Ectodermal cell (in vitro differentiated cells): Measurements from ENCODE around the gene CKM.
"Not testable (repeated sequence)": the region's sequence is repeated elsewhere in the genome, so short reads cannot be mapped to it uniquely, and the experiment has no call there.

Source experiments
- H3K27ac ChIP-seq: 2 replicates; pipeline ENCODE4 v1.7.0; 2013; ENCODE audit warnings: mild to moderate bottlenecking, low read depth, low read length; ENCODE audit not compliant: insufficient read depth, poor library complexity, severe bottlenecking
- H3K27me3 ChIP-seq: 2 replicates; pipeline ENCODE4 v1.7.0; 2013; ENCODE audit warnings: mild to moderate bottlenecking, low read length; ENCODE audit not compliant: insufficient read depth, control insufficient read depth, poor library complexity, severe bottlenecking
- H3K36me3 ChIP-seq: one replicate; pipeline ENCODE4 v1.7.0; 2013; ENCODE audit warnings: low read length; ENCODE audit not compliant: control insufficient read depth, insufficient read depth
- H3K4me1 ChIP-seq: one replicate; pipeline ENCODE4 v1.7.0; 2013; ENCODE audit warnings: low read length; ENCODE audit not compliant: control insufficient read depth, insufficient read depth
- H3K4me3 ChIP-seq: 2 replicates; pipeline ENCODE4 v1.7.0; 2013; ENCODE audit warnings: low read depth, low read length, control low read depth; ENCODE audit not compliant: insufficient read depth
- H3K9me3 ChIP-seq: 2 replicates; pipeline ENCODE4 v1.7.0; 2013; ENCODE audit warnings: mild to moderate bottlenecking, low read length, moderate library complexity; ENCODE audit not compliant: control insufficient read depth
- WGBS, 2 experiments: methylation state at CpG; one replicate each; pipeline ENCODE4 v1.1.7; 2013; ENCODE audit warnings: missing lambda C conversion rate in 2 of 2; 5-methylcytosine and 5-hydroxymethylcytosine counted together

The CKM gene

DNA sequence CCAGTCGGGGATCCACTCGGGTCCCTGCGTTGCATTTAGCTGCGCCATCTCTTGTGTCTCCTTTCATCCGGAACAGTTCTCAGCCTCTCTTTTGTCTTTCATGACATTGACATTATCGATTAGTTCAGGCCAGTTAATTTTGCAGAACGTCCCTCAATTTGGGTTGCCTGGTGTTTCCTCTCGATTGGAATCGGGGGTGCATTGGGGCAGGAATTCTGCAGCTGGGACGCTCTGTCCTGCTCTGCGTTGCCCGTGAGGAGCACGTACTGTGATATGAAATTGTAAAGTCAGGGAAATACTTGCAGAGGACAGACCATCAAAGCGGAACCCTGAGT is 49.2 kb downstream of the CKM start:
- H3K4me1 ChIP-seq: no peaks in the 10 kb centered on the region
- peaks cover 29% of the 10 kb centered on the region for H3K36me3 ChIP-seq
- no peak overlapping the region for H3K4me3 ChIP-seq
- WGBS, 2 experiments: 94 to 95% methylated on average over 14 of the region's 14 CpGs
- H3K9me3 ChIP-seq: no peaks in the 10 kb centered on the region
- H3K27me3 ChIP-seq: no peaks in the 10 kb centered on the region
- no peak overlapping the region for H3K27ac ChIP-seq

DNA sequence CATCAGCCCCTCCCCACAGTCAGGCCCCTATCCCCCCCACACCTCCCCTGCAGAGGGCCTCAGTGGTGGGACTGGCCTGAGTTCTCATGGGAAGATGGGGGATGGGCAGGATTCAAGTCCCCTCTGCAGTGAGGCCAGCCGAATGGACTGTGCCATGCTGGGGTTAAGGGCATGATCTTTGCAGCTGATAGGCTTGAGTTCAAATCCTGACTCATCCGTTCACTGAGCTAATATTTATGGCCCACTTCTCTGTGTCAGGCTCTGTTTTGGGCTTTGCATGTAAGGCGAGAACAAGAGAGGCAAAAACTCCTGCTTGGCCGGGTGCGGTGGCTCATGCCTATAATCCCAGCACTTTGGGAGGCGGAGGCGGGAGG is 51.0 kb downstream of the CKM start:
- H3K9me3 ChIP-seq: no peaks in the 10 kb centered on the region
- 77 to 81% methylated on average over 7 of the region's 7 CpGs for WGBS, 2 experiments
- H3K27me3 ChIP-seq: no peaks in the 10 kb centered on the region
- H3K4me3 ChIP-seq: no peak overlapping the region
- H3K4me1 ChIP-seq: no peaks in the 10 kb centered on the region
- peaks cover 23% of the 10 kb centered on the region for H3K36me3 ChIP-seq
- no peak overlapping the region for H3K27ac ChIP-seq

- H3K27me3 ChIP-seq: no peaks in the 10 kb centered on the region
- H3K4me3 ChIP-seq: no peak overlapping the region
- 93 to 94% methylated on average over 21 of the region's 21 CpGs for WGBS, 2 experiments
- no peaks in the 10 kb centered on the region for H3K4me1 ChIP-seq
- H3K9me3 ChIP-seq: no peaks in the 10 kb centered on the region
- no peak overlapping the region for H3K27ac ChIP-seq
- peaks cover 23% of the 10 kb centered on the region for H3K36me3 ChIP-seq
Measured at GRCh38 chr19:45271098-45271734, 51.5 kb downstream of the CKM start.

DNA sequence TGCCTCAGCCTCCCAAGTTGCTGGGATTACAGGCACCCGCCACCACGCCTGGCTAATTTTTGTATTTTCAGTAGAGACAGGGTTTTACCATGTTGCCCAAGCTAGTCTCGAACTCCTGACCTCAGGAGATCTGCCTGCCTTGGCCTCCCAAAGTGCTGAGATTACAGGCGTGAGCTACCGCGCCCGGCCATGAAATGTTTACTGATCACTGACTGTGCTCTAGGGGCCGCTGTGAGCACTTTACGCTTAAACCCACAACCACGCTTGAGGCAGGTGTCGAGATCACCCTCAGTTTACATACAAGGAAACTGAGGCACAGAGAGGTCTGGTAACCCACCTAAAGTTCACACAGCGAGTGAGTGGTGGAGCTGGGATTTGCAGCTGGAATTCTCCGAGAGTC is 52.7 kb downstream of the CKM start:
- not testable (repeated sequence) for H3K9me3 ChIP-seq
- peaks cover 23% of the 10 kb centered on the region for H3K36me3 ChIP-seq
- WGBS, 2 experiments: 91 to 92% methylated on average over 13 of the region's 13 CpGs

GRCh38 chr19:45267296-45267695 is 55.4 kb downstream of the CKM start:
- 93 to 96% methylated on average over 12 of the region's 12 CpGs for WGBS, 2 experiments

More for the DNA sequence above, 52.7 kb downstream of the CKM start:
- H3K27ac ChIP-seq, H3K27me3 ChIP-seq, H3K4me1 ChIP-seq, H3K4me3 ChIP-seq: not testable (repeated sequence)

DNA sequence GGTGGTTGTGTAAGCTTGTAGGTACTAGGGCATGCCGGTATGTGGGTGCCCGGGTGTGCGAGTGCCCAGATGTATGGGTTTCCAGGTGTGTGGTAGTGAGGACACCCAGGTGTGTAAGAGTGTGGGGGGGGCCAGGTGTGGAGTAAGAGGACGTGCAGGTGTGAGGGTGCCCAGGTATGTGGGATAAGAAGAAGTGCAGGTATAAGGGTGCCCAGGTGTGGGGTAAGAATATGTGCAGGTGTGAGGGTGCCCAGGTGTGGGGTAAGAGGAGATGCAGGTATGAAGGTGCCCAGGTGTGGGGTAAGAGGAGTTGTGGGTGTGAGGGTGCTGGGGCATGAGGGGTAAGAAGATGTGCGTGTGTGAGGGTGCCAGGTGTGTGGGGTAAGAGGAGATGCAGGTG is 57.3 kb downstream of the CKM start:
- Histone ChIP-seq H3K27ac (no peak overlapping the region), H3K4me3 (no peak overlapping the region), H3K27me3 (no peaks in the 10 kb centered on the region), H3K9me3 (no peaks in the 10 kb centered on the region), H3K4me1 (no peaks in the 10 kb centered on the region), H3K36me3 (peaks cover 8% of the 10 kb centered on the region)
- WGBS, 2 experiments: 95 to 96% methylated on average over 5 of the region's 5 CpGs

More at GRCh38 chr19:45267296-45267695, 55.4 kb downstream of the CKM start:
- H3K9me3 ChIP-seq: no peaks in the 10 kb centered on the region
- no peaks in the 10 kb centered on the region for H3K27me3 ChIP-seq
- no peak overlapping the region for H3K27ac ChIP-seq
- no peak overlapping the region for H3K4me3 ChIP-seq
- no peaks in the 10 kb centered on the region for H3K4me1 ChIP-seq
- peaks cover 16% of the 10 kb centered on the region for H3K36me3 ChIP-seq

DNA sequence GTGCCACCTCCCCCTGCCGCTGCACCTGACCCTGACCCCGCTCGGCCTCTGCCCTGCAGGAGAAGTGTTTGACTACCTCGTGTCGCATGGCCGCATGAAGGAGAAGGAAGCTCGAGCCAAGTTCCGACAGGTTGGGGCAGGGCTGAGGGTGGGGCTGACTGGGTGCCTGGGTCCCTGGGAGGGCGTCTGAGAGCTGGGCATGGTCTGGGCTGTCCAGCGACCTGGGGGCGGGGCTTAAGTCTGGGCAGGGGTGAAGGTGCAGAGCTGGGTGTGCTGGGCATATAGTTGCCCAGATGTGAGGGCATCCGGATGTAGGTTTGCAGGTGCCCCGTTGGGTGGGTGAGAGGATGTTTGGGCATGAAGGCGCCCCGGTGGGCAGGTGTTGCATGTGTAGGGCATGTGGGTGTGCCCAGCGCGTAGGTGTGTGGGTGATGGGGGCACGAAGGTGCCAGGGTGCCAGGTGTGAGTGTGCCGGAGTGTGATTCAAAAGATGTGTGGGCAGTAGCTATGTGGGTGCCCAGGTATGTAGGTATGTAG is 57.8 kb downstream of the CKM start:
- WGBS, 2 experiments: 94 to 95% methylated on average over 19 of the region's 19 CpGs
- H3K27me3 ChIP-seq: no peaks in the 10 kb centered on the region
- peaks cover 8% of the 10 kb centered on the region for H3K36me3 ChIP-seq
- H3K4me3 ChIP-seq: no peak overlapping the region
- no peaks in the 10 kb centered on the region for H3K4me1 ChIP-seq
- no peaks in the 10 kb centered on the region for H3K9me3 ChIP-seq
- H3K27ac ChIP-seq: no peak overlapping the region

GRCh38 chr19:45263013-45263412 is 59.7 kb downstream of the CKM start:
- Histone ChIP-seq H3K27ac (no peak overlapping the region), H3K4me1 (no peaks in the 10 kb centered on the region), H3K27me3 (no peaks in the 10 kb centered on the region), H3K4me3 (no peak overlapping the region), H3K9me3 (no peaks in the 10 kb centered on the region), H3K36me3 (no peaks in the 10 kb centered on the region)
- 93 to 94% methylated on average over 11 of the region's 11 CpGs for WGBS, 2 experiments

DNA sequence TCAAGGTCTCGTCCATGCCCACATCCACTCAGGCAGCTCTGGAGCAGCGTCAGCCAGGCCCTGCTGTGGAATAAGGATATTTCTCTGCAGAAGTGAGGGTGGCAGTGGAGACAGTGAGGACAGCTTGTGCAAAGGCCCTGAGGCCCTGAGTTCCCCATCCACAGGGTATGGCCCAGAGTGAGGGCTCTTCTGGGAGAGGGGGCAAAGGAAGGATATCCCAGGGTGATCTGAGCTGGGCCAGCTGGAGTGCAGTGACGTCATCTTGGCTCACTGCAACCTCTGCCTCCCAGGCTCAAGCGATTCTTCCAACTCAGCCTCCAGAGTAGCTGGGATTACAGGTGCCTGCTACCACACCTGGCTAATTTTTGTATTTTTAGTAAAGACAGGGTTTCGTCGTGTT is 60.1 kb downstream of the CKM start:
- Histone ChIP-seq H3K27me3 (no peaks in the 10 kb centered on the region), H3K27ac (no peak overlapping the region), H3K4me3 (no peak overlapping the region), H3K4me1 (no peaks in the 10 kb centered on the region), H3K9me3 (no peaks in the 10 kb centered on the region), H3K36me3 (no peaks in the 10 kb centered on the region)
- 92 to 94% methylated on average over 6 of the region's 6 CpGs for WGBS, 2 experiments

DNA sequence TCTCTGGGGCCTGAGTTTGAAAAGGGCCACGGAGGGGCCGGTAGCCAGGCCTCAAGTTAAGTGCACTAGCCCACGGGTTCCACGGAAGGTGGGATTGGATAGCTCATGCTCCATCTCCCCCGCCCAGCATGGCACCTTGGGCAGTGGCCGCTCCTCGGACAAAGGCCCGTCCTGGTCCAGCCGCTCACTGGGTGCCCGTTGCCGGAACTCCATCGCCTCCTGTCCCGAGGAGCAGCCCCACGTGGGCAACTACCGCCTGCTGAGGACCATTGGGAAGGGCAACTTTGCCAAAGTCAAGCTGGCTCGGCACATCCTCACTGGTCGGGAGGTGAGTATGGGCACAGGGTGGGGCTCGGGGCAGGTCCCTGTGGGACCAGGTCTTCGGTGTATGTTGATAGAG is 63.8 kb downstream of the CKM start:
- H3K9me3 ChIP-seq: no peaks in the 10 kb centered on the region

GRCh38 chr19:45256836-45257235 is 65.8 kb downstream of the CKM start:
- 96 to 98% methylated on average over 4 of the region's 4 CpGs for WGBS, 2 experiments
- no peaks in the 10 kb centered on the region for H3K27me3 ChIP-seq

More for the DNA sequence above, 63.8 kb downstream of the CKM start:
- Histone ChIP-seq H3K36me3 (no peaks in the 10 kb centered on the region), H3K4me1 (no peaks in the 10 kb centered on the region), H3K27me3 (no peaks in the 10 kb centered on the region), H3K4me3 (no peak overlapping the region), H3K27ac (no peak overlapping the region)
- WGBS, 2 experiments: 96% methylated on average over 19 of the region's 19 CpGs

More at GRCh38 chr19:45256836-45257235, 65.8 kb downstream of the CKM start:
- no peaks in the 10 kb centered on the region for H3K9me3 ChIP-seq
- no peak overlapping the region for H3K27ac ChIP-seq
- H3K4me1 ChIP-seq: peaks cover 8% of the 10 kb centered on the region
- H3K36me3 ChIP-seq: no peaks in the 10 kb centered on the region
- no peak overlapping the region for H3K4me3 ChIP-seq
